Suppressor macrophage treated with lipopolysaccharide for 1 hour (primary cell): Measurements from ENCODE around the gene TSACC.
A peak's percentile ranks its signal among the peaks of the same experiment; 100 is the strongest.

Experiments used
- DNase-seq, 3 donors: peaks; one replicate each; pipeline ENCODE4 v3.0.0-alpha.2; 2020 to 2022

Gene TSACC

DNA sequence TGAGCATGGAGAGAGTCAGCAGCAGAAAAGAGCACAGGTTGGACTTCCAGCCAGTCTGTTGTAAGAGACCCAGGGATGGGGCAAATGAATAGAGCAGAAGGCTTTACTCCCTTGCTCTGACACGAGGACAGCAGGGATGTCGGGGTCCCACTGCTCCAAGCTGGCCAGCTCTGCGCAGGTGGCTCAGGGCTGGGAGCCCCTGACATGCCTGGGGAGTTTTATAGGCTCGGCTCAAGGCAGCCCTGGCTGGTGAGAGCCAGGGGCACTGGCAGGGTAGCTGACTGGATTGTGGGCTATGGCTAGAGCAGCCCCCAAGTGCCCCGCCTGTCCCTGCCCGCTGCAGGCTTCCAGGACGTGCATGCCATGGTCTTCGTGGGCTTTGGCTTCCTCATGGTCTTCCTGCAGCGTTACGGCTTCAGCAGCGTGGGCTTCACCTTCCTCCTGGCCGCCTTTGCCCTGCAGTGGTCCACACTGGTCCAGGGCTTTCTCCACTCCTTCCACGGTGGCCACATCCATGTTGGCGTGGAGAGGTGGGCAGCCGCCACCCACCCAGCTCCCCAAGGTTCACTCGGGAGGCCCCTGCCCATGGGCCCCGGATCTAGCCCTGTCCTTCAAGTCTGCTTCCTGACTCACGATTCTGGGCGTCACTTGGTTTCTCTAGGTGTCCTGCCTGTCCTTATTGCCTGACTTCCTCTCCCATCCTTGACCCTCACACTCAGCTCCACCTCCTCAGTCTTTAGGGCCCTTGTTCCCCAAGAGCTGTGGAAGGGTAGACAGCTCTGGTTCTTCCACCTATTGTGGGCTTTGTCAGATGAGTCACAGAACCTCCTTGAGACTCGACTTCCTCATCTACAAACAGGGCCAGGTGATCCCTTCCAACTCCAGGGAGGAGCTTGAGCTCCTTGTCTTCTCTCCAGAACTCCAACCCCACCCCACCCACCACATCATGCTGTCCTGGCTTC is 38.9 kb downstream of the TSACC start:
- DNase-seq, result no peak

DNA sequence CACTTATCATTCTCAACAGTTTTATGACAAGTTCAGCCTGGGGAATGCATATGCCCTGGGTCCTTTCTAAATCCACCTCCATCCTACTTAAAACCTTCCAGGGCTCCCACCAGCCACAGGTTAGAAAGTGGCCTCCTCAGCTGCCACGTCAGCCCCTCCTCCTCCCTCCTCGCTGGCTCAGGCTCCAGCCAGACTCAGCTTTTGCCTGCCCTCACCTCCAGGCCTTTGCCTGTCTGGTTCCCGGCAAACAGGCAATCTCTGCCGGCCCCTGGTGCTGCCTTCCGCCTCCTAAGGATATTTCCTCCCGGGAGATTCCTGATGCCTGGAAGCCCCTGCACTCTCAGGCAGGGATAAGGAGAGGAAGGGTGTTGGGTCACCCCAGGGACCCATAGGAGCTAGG is 40.2 kb downstream of the TSACC start:
- DNase-seq, result no peak

DNA sequence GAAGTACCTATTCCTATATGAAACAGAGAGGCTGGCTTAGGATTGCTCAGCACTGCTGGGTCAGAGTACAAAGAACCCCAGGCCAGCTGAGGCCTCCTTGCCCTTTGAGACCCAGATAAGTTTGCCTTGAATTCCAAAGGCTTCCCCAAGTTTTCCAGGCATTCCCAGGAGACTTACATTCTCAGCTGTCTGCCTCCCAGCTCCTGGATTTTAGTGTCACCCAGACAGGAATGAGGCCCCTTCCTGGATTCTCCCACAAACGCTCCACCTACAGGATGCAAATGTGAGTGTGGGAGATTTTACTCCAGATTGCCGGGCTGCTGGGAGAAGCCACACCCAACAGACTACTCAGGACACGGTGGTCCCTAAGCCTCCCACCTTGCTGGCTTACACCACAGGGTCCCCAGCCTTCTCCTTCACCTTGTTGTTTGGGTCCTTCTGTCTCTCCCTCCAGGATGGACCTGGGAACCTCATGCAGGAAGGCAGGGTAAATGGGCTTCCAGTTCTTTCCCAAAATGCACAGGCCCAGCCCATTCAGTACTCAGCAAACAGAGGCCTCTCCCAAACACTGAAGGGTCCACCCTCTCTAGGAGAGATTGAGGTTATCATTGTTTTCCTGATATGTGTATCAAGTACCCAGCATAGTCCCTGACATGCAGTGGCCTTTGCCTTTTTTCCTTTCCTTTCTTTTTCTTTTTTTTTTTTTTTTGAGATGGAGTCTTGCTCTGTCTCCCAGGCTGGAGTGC is 41.3 kb downstream of the TSACC start:
- DNase-seq, result no peak

DNA sequence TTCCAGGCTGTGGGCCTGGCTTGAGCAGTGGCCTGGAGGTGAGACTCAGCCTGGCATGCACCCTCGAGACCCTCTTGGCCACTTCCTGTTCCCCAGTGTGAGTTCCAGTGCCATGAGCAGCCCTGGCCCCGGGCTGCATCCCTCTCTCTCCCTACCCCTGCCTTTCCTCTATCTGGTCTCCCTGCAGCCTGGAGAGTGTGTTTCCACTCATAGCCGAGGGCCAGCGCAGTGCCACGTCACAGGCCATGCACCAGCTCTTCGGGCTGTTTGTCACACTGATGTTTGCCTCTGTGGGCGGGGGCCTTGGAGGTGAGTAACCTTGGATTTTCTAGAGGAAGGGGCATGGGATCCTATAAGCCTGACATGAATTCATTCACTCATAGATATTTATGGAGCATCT is 44.2 kb downstream of the TSACC start:
- no peak for DNase-seq

DNA sequence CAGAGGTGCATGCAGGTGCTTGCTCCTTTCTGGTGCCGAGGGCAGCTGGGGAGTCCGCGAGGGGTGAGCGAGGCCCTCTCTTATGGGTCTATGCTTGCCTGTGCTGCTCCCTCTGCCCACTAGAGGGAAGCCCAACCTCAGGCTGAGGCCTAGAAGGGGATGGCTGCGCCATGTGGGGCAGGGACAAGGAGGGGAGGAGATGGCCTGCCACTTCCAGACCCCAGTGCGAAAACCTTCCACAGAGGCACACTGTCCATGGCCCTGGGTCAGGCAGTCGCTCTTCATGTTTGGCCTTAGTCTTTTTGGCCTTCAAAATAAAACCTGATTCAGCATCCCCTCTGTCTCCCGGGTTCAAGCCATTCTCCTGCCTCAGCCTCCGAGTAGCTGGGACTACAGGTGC is 44.7 kb downstream of the TSACC start:
- peak; percentile 71 to 81 (median 77) for DNase-seq

DNA sequence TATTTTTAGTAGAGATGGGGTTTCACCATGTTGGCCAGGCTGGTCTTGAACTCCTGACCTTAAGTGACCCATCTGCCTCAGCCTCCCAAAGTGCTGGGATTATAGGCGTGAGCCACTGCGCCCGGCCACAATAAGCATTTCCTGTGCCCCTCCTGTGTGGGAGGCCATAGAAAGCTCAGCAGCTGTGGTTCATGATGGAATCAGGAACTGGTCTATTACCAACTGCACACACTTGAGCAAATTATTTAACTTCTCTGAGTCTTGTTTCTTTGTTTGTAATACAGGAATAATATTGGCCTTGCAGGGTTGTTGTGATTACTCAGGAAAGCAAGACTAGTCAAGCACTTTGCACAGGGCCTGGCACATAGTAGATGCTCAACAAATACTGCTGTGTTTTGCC is 45.7 kb downstream of the TSACC start:
- peak; percentile 69 to 78 (median 73) for DNase-seq

DNA sequence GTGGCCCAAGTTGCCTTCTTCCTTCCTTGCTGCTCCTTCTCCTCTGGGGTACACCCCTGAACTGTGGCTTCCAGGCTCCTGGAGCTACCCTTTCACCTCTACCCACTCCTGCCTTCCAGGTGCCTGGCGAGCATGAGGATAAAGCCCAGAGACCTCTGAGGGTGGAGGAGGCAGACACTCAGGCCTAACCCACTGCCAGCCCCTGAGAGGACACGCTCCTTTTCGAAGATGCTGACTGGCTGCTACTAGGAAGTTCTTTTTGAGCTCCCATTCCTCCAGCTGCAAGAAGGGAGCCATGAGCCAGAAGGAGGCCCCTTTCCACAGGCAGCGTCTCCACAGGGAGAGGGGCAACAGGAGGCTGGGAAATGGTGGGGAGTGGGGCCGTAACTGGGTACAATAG is 46.3 kb downstream of the TSACC start:
- DNase-seq, result no peak

DNA sequence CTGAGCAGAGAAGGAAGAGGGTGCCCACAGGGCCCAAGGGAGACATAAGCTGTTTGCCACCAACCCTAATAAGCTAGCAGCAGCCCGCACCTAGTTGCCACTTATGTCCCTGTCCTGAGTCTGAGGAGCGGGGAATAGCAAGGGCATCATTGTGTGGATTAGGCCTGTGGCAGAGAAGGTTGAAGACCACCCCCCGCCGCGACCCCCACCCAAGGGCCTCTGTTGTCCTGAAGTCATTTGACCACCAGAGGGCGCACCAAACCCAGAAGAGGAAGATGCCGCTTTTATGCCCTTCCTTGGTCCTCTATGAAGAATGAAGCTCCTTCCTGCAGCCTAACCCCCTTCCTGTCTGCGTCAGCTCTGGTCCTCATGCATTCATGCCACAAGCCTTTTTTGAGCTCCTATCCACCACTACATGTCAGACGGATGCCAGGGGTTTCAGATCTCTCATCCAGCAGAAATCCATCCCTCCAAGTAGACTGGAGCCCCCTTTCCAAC is 47.3 kb downstream of the TSACC start:
- DNase-seq, result peak; percentile 78 to 84 (median 84)

DNA sequence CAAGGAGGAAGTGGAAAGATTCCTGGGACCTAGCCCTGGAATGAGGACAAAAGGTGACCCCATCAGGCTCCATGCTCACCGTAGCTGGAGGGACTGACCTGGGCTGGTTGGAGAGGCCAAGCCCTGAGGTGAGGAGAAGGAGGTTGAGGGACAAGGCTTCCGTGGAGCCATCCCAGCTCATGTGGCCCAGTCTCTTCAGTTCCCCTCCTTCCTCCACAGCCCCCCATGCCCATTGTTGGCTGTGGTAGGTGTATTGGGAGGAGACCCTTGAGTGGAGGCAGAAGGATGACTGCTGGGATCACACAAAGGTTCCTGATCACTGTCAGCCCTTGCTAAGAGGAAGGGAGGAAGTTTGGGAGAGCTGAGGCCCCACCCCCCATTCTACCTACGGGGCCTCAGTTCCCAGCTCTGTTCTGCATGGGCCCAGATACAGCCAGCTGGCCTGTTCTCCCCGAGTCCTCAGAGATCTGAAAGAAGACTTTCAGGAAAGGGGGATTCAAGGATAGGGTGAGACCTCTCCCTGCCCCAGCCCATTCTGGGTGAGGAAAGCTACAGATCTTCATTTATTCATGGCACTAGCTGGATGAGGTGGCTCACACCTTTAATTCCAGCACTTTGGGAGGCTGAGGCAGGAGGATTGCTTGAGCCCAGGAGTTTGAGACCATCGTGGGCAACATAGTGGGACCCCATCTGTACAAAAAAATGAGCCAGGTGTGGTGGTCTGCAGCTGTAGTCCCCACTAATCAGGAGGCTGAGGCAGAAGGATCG is 48.0 kb downstream of the TSACC start:
- DNase-seq, result no peak

DNA sequence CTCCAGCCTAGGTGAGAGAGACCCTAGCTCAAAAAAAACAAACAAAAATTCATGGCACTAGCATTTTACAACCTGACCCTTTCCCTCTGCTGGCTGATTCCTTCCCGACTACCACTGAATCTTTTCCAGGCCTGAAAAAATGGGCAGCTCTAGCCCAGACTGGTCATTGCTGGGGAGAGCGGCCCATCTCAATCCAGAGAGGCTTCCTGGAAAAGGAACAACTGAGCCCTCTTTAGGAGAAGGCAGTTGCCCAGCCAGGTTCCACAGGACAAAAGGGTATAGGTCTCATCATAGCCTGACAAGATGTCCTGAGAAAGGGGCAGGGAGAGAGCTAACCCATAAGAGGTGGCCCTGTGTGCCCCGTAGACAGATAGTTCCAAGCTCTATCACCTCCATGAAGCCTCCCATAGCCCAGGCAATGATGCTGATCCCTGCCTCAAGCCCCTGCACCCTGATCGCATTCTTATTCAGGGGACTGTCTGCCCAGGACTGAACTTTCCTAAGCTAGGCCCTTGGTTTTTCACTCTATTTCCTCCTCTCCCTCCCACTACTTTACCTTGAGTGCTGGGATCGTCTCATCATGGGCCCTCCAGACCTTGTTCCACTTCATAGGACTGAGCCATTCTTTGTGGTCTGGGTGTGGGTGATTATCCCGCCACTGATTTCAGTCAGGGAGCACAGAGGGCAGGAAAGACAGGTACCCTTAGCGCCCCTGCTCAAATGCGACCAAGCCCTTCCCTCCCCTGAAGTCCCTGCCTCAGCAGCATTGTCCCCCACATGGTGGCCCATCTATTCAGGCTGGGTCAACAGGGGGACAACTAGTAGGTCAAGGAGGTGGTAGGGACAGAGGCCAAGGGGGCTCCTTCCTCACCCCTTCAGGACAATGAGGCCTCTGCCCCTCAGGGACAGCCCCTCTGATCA is 48.9 kb downstream of the TSACC start:
- DNase-seq, result no peak

DNA sequence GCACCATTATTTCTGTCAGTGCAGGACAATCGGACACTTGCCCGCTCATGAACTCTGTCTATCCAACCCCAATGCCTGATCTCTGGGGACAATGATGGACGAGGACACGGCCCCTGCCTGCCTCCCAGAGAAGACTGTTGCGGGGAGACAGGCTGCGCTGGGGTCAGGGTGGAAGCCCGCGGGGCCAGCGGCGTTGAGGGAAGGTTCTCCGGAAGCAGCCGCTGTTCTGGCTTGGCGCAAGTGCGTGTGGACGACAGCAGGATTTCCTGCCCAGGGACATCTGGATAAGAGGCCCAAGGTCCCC is 49.5 kb downstream of the TSACC start:
- DNase-seq, result peak in 1 of 3 donors; percentile 12

DNA sequence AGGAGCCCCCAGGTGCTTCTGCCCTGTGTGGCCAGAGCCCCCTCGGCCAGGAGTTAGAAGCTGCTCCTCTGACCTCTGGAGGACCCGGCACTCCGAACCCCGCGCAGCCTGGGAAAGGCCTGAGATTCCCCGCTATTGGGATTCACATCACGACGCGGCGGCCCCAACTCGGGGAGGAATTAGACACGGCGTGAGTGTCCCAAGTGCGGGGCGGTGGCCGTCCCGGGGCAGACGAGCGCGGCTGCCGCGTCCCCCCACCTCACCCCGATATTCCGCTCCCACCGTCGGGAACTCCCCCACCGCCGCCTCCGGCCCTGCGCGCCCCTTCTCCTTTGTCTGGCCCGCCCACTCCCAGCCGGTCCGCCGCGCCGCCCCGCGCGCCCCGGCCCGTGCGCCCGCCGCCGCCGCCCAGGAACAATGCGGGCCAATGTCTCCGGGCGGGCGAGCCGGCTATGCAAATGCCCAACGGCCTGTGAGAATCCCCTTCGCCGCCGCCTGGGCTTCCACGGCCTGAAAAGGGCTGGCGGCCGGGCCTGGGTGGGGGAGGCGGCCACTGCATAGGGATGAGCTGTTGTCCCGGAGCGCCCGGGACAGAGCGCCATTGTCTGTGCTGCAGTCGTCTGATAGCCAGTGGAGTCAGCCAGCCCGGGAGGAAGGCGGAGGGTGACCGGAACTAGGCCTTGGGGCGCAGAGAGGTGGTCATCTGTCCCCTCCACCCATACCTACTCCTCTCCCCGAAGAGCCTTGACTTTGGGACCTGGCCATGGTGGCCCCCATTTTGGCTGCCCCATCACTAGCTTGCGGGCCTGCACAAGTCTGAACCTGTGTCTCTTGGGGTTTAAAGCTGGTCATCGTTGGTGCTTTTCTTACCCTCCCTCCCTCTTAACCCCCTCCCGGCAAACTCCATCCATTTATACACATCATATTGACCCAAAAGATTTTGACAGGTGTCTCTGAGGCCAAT is 50.1 kb downstream of the TSACC start:
- DNase-seq, result peak in 1 of 3 donors; percentile 51

DNA sequence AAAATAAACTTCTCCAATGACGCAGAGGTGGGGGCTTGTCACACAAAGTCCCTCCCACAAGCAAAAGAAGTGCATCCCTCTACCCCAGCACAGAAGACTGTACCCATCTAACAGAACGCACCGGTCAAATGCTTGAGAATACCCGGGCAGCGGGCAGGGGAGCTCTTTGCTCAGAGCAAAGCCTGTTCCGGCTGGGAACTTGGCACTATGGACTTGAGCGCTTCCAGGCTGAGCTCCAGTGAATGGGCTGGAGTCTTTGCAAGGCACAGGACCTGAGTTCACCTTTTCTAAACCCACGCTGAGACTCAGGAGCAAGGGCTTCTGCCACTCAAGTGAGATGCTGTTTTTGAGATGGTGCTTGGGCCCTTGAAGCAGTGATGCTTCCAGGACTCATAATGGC is 51.0 kb downstream of the TSACC start:
- DNase-seq, result no peak

DNA sequence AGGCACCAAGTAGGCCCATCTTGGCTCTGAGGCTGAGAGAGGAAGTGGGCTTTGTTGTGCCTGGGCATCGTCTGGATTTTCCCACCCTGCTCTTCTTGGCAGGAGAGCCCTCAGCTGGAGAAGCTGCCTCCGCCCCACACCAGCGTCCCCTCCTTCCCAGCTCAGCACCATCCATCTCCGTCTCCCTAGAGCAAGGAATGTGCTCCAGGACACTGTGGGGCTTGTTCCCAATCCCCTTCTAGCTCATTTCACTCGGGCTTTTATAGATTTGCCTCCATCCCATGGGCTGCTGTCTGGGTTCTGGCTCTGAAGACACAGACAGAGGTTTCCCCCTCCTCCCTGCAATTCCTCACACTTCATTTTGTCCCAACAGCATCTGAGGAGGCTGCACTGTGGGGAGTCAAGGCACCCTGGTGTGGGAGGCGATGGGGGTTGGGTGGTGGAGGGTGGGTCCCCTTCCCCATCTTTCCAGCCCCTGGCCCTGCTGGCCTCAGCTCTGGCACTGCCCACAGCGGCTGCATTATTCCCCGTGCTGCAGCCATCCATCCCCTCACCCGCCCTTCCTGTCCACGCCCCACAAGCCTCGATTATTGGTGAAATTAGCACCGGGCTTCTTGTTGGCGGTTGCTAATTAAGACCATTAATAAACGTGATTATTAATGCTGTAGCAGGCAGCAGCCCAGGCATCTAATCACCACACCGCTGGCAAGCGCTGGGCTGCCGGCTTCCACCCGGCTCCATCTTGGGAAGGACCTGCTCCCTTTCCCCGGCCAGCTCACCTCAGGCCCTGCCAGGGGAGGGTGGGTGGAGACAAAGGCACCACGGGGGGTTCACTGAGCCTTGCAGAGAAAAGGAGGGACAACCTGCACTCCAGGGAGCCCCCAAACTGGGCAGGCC is 52.4 kb downstream of the TSACC start:
- DNase-seq, result no peak

DNA sequence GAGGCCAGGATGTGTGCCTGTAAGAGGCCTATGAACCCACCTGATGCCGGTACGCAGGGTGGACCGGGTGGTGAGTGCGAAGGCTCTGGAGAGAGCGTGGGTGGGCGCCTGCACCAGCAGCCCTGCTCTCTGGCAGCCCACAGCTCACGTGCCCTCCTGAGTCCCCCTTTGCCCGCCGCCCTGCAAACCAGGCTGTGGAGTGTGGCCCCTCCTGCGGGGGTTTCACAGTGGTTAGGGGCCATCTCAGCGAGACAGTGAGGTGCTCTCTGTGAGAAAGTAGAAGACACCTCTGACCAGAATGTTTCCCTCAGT is 53.0 kb downstream of the TSACC start:
- no peak for DNase-seq

DNA sequence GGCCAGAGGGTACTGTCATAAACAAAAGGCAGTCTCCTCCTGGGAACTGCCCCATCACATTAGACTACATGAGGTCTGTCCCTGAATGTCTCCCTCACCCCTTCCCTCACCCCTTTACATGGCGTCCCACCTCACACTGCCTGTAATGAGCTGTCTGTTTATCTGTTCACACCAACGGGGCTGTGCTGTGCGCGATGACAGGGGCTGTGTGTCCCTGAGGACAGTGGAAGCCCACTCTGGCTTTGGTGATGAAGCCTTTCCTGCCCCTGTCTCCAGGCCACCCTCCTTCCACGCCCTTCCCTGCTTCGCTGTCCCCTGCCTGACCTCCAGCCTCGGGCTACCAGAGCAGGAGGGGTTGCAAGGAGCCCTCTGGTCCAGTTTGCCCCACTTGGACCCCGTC is 53.4 kb downstream of the TSACC start:
- DNase-seq, result no peak

DNA sequence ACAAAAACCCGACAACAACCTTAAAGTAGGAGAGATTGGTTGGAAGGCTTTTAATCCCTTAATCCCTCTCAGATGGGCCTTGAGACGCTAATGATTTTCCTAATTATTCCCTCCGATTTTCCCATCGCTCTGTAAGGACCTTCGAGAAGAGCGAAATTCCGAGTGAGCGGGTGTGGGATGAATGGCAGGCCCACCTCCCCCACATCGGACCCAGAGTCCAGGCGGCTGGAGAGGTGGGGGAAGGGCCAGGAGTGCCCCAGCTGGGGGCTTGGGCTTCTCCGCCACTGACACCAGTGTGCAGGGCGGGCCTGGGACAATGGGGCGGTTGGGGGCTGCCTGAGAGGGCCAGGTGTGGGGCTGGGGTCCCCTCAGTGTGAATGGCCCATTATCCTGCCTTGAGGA is 54.1 kb downstream of the TSACC start:
- DNase-seq, result no peak

DNA sequence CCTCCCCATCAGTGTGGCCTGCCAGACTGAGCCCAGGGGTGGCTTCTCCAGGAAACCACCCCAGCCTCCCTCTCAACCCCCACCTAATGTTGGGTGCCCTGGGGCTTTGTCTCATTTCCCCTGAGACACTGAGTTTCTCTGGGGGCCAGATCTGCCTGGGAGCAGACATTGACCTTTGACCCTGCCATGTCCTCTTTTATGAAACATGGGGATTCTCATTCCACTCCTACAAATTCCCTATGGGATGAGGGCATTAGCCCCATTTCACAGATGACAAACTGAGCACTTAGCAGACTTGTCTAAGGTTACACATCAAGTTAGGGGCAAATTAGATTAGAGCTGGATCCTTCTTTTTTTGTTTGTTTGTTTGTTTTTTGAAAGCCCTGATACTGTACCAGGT is 54.8 kb downstream of the TSACC start:
- no peak for DNase-seq

DNA sequence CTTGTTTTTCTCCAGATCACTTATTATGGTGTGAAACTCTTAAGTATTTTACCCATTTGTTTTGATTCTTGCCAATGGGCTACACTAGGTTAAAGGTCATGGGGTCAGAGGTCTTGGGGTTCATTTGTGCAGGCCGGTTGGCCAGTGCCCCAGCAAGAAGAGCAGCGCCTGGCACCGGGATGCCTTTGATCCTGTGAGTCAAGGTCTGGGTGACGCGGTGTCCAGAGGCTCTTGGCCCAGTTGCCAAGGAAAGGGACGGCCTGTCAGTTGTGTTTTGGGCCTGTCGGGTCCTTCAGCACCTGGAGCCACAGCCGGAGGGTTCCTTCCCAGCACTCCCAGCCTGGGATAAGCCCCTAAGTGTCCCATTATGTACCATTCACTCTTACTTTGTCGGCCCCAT is 55.8 kb downstream of the TSACC start:
- no peak for DNase-seq

DNA sequence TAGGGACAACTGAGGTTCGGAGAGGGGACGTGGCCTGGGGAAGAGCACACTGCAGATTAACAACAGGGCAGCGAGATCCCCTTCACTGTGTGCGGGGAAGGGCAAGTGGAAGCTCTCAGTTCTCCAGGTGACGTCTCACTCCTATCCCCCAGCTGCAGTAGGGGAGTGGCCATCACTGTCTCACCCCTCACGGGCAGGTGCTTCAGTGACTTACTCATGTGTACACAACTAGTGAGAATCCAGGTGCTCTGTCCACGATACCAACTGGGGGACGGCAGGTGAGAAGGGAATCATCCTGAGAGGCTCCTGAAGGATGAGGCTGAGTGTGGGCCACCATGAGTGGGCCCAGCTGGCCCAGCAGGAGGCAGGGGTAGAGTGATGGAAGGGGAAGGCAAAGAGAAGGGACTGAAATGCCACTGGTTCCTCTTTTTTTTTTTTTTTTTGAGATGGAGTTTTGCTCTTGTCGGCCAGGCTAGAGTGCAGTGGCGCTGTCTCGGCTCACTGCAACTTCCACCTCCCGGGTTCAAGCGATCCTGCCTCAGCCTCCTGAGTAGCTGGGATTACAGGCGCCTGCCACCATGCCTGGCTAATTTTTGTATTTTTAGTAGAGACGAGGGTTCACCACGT is 56.6 kb downstream of the TSACC start:
- peak; percentile 38 to 48 (median 44) for DNase-seq
